HFFc6 (cell line): Measurements from ENCODE around the gene C16orf95. TPM values are rescaled to one million over a fixed set of nuclear protein-coding genes. Genes with fewer than 3 reads are reported as not detected.
A peak's percentile ranks its signal among the peaks of the same experiment; 100 is the strongest.

Experiments
- DNase-seq: peaks from one replicate; pipeline ENCODE4 v3.0.0-alpha.2; 2018
- H3K27ac Mint-ChIP-seq: 2 replicates; pipeline ENCODE4 v1.8.0; 2020; ENCODE audit warnings: mild to moderate bottlenecking, mixed read lengths
- H3K27me3 Mint-ChIP-seq: 2 replicates; pipeline ENCODE4 v1.8.0; 2021; ENCODE audit warnings: mild to moderate bottlenecking, moderate library complexity, mixed read lengths; ENCODE audit not compliant: insufficient read depth
- H3K36me3 Mint-ChIP-seq: 2 replicates; pipeline ENCODE4 v1.8.0; 2021; ENCODE audit warnings: low read depth, mixed read lengths
- H3K4me1 Mint-ChIP-seq: 2 replicates; pipeline ENCODE4 v1.8.0; 2020; ENCODE audit warnings: low read depth, mixed read lengths
- H3K4me3 Mint-ChIP-seq: 2 replicates; pipeline ENCODE4 v1.8.0; 2020; ENCODE audit warnings: mild to moderate bottlenecking, moderate library complexity, mixed read lengths
- H3K9me3 Mint-ChIP-seq: 2 replicates; pipeline ENCODE4 v1.8.0; 2020; ENCODE audit warnings: mild to moderate bottlenecking, mixed read lengths
- total RNA-seq, 6 experiments: library from RNA; stranded (reverse); fragmentation: NEBNext Ultra II Directional; extraction: Animal tissue kit (Norgen Biotek cat#: 25700); gene quantifications; 2 replicates in 1 of 6; 3 replicates in 5 of 6; pipeline ENCODE4 v1.2.3, GENCODE V29; 2021
- TF ChIP-seq, protein P1 (sequence below): fragments of 200-600 bp; sonication (generic); IDR thresholded peaks from 2 replicates; pipeline ENCODE4 v1.5.0; 2021; ENCODE audit warnings: antibody characterized with exemption, mild to moderate bottlenecking

Gene C16orf95
- total RNA-seq, 6 experiments from 2014 or later = 8.5 to 15.0 (median 11.7) TPM

DNA sequence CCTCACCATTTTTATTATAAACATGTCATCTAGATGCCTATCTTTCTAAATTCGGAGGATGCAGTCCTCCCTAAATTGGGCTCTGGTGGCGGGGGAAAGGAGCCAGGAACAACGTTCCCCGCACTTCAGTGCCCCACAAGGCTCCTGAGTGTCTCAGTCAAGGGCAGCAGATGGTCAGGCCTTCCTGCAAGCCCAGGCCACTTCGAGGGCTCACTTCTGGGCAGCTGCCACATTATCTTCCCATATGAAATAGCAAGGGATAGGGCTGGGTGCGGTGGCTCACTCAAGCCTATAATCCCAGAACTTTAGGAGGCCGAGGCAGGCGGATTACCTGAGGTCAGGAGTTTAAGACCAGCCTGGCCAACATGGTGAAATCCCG lies 34.1 kb upstream of the C16orf95 start:
- Mint-ChIP-seq H3K27ac (peak overlapping the region; percentile 90), H3K36me3 (peaks cover 4% of the 10 kb centered on the region; the same call in 1 of the 2 replicates), H3K4me3 (peak overlapping the region; percentile 78), H3K4me1 (peaks cover 22% of the 10 kb centered on the region), H3K27me3 (peaks cover 1% of the 10 kb centered on the region; the same call in 1 of the 2 replicates), H3K9me3 (no peaks in the 10 kb centered on the region)
- TF ChIP-seq, protein P1, sequence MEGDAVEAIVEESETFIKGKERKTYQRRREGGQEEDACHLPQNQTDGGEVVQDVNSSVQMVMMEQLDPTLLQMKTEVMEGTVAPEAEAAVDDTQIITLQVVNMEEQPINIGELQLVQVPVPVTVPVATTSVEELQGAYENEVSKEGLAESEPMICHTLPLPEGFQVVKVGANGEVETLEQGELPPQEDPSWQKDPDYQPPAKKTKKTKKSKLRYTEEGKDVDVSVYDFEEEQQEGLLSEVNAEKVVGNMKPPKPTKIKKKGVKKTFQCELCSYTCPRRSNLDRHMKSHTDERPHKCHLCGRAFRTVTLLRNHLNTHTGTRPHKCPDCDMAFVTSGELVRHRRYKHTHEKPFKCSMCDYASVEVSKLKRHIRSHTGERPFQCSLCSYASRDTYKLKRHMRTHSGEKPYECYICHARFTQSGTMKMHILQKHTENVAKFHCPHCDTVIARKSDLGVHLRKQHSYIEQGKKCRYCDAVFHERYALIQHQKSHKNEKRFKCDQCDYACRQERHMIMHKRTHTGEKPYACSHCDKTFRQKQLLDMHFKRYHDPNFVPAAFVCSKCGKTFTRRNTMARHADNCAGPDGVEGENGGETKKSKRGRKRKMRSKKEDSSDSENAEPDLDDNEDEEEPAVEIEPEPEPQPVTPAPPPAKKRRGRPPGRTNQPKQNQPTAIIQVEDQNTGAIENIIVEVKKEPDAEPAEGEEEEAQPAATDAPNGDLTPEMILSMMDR = no peak
- DNase-seq = no peak

DNA sequence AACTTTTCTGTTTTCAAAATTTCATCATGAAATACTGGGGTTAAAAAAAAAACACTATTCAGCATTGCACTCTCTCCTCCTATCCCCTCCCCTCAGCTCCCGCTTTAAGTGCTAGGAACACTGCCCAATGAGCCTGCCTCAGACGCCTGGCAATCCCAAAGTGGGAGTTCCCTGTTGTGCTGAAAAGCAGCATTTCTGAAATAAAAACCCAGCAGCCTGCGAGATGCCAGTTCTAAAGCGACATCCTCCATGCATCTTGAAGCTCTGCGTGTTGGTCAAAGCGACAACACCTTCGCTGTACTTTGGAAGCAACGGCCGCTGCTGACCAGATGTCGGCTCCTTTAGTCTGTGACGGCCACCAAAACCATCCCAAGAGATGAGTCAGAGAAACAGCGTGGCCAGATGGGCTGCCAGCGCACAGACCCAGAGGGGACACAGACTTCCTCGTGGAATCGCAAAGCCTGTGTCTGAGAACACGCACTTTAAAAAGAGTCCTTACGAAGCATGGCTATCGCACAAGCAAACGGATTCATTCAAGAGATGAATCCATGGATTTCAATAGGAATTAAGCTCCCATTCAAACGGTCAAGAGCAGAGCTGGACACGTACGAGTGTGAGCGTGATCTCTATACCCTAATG lies 33.6 kb upstream of the C16orf95 start:
- Mint-ChIP-seq H3K27ac (peak overlapping the region; percentile 90), H3K9me3 (no peaks in the 10 kb centered on the region), H3K4me1 (peaks cover 22% of the 10 kb centered on the region), H3K36me3 (peaks cover 4% of the 10 kb centered on the region; the same call in 1 of the 2 replicates), H3K4me3 (peak overlapping the region; percentile 78), H3K27me3 (peaks cover under 1% of the 10 kb centered on the region; the same call in 1 of the 2 replicates)
- DNase-seq = peak; percentile 57
- TF ChIP-seq, protein P1 = no peak

GRCh38 chr16:87350031-87350430 lies 32.8 kb upstream of the C16orf95 start:
- Mint-ChIP-seq H3K27ac (no peak overlapping the region; the same call in 1 of the 2 replicates), H3K27me3 (peaks cover 1% of the 10 kb centered on the region; the same call in 1 of the 2 replicates), H3K4me1 (peaks cover 22% of the 10 kb centered on the region), H3K4me3 (no peak overlapping the region), H3K36me3 (peaks cover 10% of the 10 kb centered on the region), H3K9me3 (no peaks in the 10 kb centered on the region)
- TF ChIP-seq, protein P1 = no peak
- no peak for DNase-seq

GRCh38 chr16:87348616-87349157 lies 31.5 kb upstream of the C16orf95 start:
- H3K27me3 Mint-ChIP-seq = peaks cover 1% of the 10 kb centered on the region; the same call in 1 of the 2 replicates
- DNase-seq = no peak
- H3K36me3 Mint-ChIP-seq = peaks cover 10% of the 10 kb centered on the region
- H3K4me3 Mint-ChIP-seq = no peak overlapping the region
- TF ChIP-seq, protein P1 = no peak
- H3K27ac Mint-ChIP-seq = no peak overlapping the region
- H3K4me1 Mint-ChIP-seq = peaks cover 22% of the 10 kb centered on the region
- no peaks in the 10 kb centered on the region for H3K9me3 Mint-ChIP-seq

DNA sequence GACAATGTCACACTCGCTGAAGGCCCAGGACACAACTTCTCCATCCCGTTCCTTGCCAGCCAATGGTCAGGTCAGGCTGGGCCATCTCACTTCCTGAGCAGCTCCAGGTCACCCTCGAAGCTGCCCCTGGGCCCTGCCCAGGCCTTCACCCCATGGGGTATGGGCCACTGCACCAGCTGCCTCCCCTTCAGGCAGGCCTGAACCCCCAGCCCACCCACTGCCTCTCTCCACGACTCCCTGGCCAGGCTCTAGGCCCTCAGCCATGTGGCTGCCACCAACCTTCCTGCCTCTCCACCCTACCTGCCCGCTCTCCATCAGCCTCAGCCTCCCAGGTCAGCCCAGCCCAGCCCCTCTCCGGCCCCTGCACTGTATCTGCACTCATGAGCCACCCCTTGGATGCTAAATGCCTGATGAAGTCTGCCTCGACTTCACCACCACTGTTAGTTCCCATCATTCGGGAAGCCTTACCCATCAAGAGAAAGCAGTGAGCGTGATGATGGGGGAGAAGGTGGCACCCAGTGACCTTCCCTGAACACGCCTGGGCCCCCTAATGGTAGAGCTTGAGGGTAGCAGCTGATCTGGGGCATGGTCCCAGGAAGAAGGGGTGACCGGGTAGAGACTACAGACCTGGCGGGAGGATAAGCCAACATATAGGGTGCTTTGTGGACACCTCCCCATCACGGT lies 30.9 kb upstream of the C16orf95 start:
- no peak overlapping the region for H3K27ac Mint-ChIP-seq
- H3K36me3 Mint-ChIP-seq = peaks cover 10% of the 10 kb centered on the region
- H3K27me3 Mint-ChIP-seq = peaks cover 1% of the 10 kb centered on the region; the same call in 1 of the 2 replicates
- TF ChIP-seq, protein P1 = peak; percentile 27; the same call in 1 of the 2 replicates
- no peak overlapping the region for H3K4me3 Mint-ChIP-seq
- H3K4me1 Mint-ChIP-seq = peaks cover 22% of the 10 kb centered on the region
- no peak for DNase-seq
- no peaks in the 10 kb centered on the region for H3K9me3 Mint-ChIP-seq
